Measurements from ENCODE around the gene ANTXR1. TPM values are rescaled to one million over a fixed set of nuclear protein-coding genes. Genes with fewer than 3 reads are reported as not detected.

ANTXR1 gene
- total RNA-seq, 1 donor, result 206 TPM

DNA sequence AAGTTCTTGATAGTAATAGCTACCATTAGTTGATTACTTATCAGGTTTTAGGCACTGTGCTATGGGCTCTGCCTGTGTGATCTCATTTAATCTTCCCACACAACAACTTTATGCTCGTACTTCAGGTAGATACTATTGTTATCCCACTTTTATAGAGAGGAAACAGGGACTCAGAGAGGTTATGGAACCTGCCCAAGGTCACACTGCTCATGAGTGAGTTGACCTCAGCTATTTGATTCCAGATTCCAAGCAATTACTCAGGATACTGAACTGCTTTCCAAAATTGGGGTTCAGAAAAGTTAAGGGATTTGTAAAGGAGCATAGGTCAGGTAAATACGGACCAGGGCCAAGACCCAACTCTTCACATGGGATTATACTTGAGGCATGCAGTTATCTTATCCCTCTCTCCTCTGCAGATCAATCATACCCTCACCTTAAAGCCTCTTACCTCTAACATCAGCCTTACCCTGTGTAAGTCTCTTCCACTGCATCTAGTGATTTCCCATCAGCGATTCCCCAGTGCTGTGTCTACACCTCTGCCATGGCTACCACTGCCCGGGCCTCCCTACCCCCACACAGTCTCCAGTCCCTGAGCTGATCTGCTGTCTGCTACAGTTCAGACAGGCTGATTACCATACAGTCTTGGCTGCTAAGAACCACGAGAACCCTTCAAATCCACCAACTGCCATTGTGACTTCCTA, 74.4 kb downstream of the ANTXR1 start:
- no peak for DNase-seq (ENCODE audit: low read depth)
- H3K4me3 ChIP-seq (ENCODE audit: low read depth, low read length), result no peak overlapping the region
- no peak for TF ChIP-seq CTCF (IDR thresholded peaks at IDR 0.05; ENCODE audit: insufficient read depth, low read depth, low read length)

DNA sequence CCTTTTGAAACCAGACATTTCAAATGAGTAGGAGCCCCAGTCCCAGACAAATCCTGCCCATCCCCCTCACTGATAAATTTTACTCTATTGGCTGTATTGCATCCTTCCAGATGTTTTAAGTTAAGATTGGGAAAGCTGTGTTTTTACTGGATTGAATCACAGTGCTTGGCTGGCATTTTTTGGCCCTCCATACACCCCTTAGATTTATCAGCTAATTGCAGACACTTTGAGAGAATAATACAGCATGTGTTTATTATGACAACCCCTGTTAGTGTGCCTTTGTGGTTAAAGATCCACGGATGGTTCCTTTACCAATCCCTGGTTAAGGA, 74.9 kb downstream of the ANTXR1 start:
- H3K4me3 ChIP-seq (ENCODE audit: low read depth, low read length), result no peak overlapping the region
- DNase-seq (ENCODE audit: low read depth), result peak; percentile 75
- TF ChIP-seq CTCF (IDR thresholded peaks at IDR 0.05; ENCODE audit: insufficient read depth, low read depth, low read length), result no peak

GRCh38 chr2:69088466-69088865, 75.5 kb downstream of the ANTXR1 start:
- no peak for TF ChIP-seq CTCF (IDR thresholded peaks at IDR 0.05; ENCODE audit: insufficient read depth, low read depth, low read length)
- DNase-seq (ENCODE audit: low read depth), result no peak
- no peak overlapping the region for H3K4me3 ChIP-seq (ENCODE audit: low read depth, low read length)

DNA sequence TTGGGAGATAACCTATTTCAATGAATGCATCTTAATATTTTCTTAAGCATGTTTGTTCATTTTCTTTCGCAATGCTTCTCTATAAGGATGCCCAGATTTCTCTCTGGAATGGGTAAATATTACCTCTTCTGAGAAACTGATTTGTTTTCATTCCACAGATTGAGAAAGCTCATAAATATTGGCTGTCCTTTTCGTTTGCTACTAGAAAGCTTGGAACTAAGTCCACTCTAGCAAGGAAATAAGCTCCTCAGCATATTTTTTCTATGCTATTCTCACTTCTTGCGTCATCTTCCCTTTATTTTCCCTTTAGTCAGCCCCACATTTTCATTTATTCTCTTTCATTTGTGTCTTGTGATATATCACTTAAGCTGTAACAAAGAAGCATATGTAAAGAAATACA, 76.3 kb downstream of the ANTXR1 start:
- TF ChIP-seq CTCF (IDR thresholded peaks at IDR 0.05; ENCODE audit: insufficient read depth, low read depth, low read length), result no peak
- H3K4me3 ChIP-seq (ENCODE audit: low read depth, low read length), result no peak overlapping the region
- DNase-seq (ENCODE audit: low read depth), result peak; percentile 80

DNA sequence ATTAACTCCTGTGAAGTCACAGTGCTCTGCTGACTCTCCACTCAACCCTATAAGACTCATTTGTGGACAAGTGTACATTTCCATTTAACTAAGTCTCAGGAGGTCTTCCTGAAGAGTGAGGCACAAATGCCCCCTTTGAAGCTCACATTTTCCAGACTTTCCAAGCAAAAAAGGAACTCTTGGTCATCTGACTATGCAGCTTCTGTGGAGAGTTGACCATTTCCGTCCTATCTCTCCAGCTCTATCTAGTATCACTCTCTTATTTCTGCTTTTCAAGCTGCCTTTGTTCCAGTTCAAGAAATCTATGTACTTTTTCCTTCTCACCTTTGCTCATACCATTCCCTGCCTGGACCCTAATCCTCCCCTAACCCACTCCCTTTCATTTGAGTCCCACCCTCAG, 77.0 kb downstream of the ANTXR1 start:
- no peak for TF ChIP-seq CTCF (IDR thresholded peaks at IDR 0.05; ENCODE audit: insufficient read depth, low read depth, low read length)
- no peak overlapping the region for H3K4me3 ChIP-seq (ENCODE audit: low read depth, low read length)
- DNase-seq (ENCODE audit: low read depth), result no peak

- no peak for DNase-seq (ENCODE audit: low read depth)
- no peak overlapping the region for H3K4me3 ChIP-seq (ENCODE audit: low read depth, low read length)
- no peak for TF ChIP-seq CTCF (IDR thresholded peaks at IDR 0.05; ENCODE audit: insufficient read depth, low read depth, low read length)
These were observed 77.8 kb downstream of the ANTXR1 start for GRCh38 chr2:69090820-69091219.

GRCh38 chr2:69092857-69093256, 79.9 kb downstream of the ANTXR1 start:
- no peak for TF ChIP-seq CTCF (IDR thresholded peaks at IDR 0.05; ENCODE audit: insufficient read depth, low read depth, low read length)
- no peak for DNase-seq (ENCODE audit: low read depth)
- no peak overlapping the region for H3K4me3 ChIP-seq (ENCODE audit: low read depth, low read length)
